ENCODE data around the gene ITIH1. TPM values are rescaled to one million over a fixed set of nuclear protein-coding genes. Genes with fewer than 3 reads are reported as not detected.

Gene ITIH1
- total and polyA plus RNA-seq, 4 donors, result 0.11 to 0.50 (median 0.35) TPM

GRCh38 chr3:52743152-52743551, 34.2 kb upstream of the ITIH1 start:
- no peak overlapping the region for H3K9ac ChIP-seq (ENCODE audit: insufficient read depth in 1 of 2, low read length in 2 of 2)
- no peak overlapping the region for H3K4me3 ChIP-seq
- ATAC-seq (ENCODE audit: insufficient read depth, low FRiP score), result no peak
- H3K27ac ChIP-seq (ENCODE audit: low read depth in 1 of 2, low read length in 1 of 2), result no peak overlapping the region
- TF ChIP-seq CTCF (IDR thresholded peaks at IDR 0.05; ENCODE audit: control extremely low read depth, extremely low read depth), result no peak
- DNase-seq, result no peak
- peaks cover 24 to 44% (median 32%) of the 10 kb centered on the region in 4 donors for H3K36me3 ChIP-seq (ENCODE audit: control insufficient read depth in 4 of 4, insufficient read depth in 4 of 4, low read length in 4 of 4)
- no peaks in the 10 kb centered on the region for H3K9me3 ChIP-seq (ENCODE audit: control insufficient read depth in 4 of 4, insufficient read depth in 3 of 4, low read length in 3 of 4)
- no peaks in the 10 kb centered on the region for H3K27me3 ChIP-seq (ENCODE audit: control insufficient read depth in 3 of 3, insufficient read depth in 3 of 3, low read length in 2 of 3)
- no peaks in the 10 kb centered on the region for H3K4me1 ChIP-seq (ENCODE audit: control insufficient read depth in 5 of 5, insufficient read depth in 5 of 5, low read length in 5 of 5)
- WGBS, 2 donors, result 95 to 97% methylated on average over 5 of the region's 5 CpGs

- Histone ChIP-seq H3K9ac (ENCODE audit: insufficient read depth in 1 of 2, low read length in 2 of 2) (no peak overlapping the region), H3K27ac (ENCODE audit: low read depth in 1 of 2, low read length in 1 of 2) (no peak overlapping the region), H3K4me3 (no peak overlapping the region), H3K4me1 (ENCODE audit: control insufficient read depth in 5 of 5, insufficient read depth in 5 of 5, low read length in 5 of 5) (no peaks in the 10 kb centered on the region), H3K27me3 (ENCODE audit: control insufficient read depth in 3 of 3, insufficient read depth in 3 of 3, low read length in 2 of 3) (no peaks in the 10 kb centered on the region), H3K36me3 (ENCODE audit: control insufficient read depth in 4 of 4, insufficient read depth in 4 of 4, low read length in 4 of 4) (peaks cover 27 to 45% (median 30%) of the 10 kb centered on the region in 4 donors), H3K9me3 (ENCODE audit: control insufficient read depth in 4 of 4, insufficient read depth in 3 of 4, low read length in 3 of 4) (no peaks in the 10 kb centered on the region)
- 92 to 93% methylated on average over 2 of the region's 2 CpGs for WGBS, 2 donors
- DNase-seq (no peak), ATAC-seq (ENCODE audit: insufficient read depth, low FRiP score) (no peak)
- TF ChIP-seq CTCF (IDR thresholded peaks at IDR 0.05; ENCODE audit: control extremely low read depth, extremely low read depth), result no peak
Measured at GRCh38 chr3:52743721-52744120, 33.7 kb upstream of the ITIH1 start.

GRCh38 chr3:52752045-52752660, 25.2 kb upstream of the ITIH1 start:
- no peak for ATAC-seq (ENCODE audit: insufficient read depth, low FRiP score)
- no peak overlapping the region for H3K4me3 ChIP-seq
- H3K4me1 ChIP-seq (ENCODE audit: control insufficient read depth in 5 of 5, insufficient read depth in 5 of 5, low read length in 5 of 5), result no peaks in the 10 kb centered on the region
- no peak overlapping the region for H3K27ac ChIP-seq (ENCODE audit: low read depth in 1 of 2, low read length in 1 of 2)
- H3K9me3 ChIP-seq (ENCODE audit: control insufficient read depth in 4 of 4, insufficient read depth in 3 of 4, low read length in 3 of 4), result no peaks in the 10 kb centered on the region
- peak in 1 of 3 donors; percentile 4 for DNase-seq
- WGBS, 2 donors, result 72 to 82% methylated on average over 3 of the region's 3 CpGs
- H3K36me3 ChIP-seq (ENCODE audit: control insufficient read depth in 4 of 4, insufficient read depth in 4 of 4, low read length in 4 of 4), result peaks cover 16 to 52% (median 35%) of the 10 kb centered on the region in 4 donors
- TF ChIP-seq CTCF (IDR thresholded peaks at IDR 0.05; ENCODE audit: control extremely low read depth, extremely low read depth), result no peak
- H3K9ac ChIP-seq (ENCODE audit: insufficient read depth in 1 of 2, low read length in 2 of 2), result no peak overlapping the region
- H3K27me3 ChIP-seq (ENCODE audit: control insufficient read depth in 3 of 3, insufficient read depth in 3 of 3, low read length in 2 of 3), result no peaks in the 10 kb centered on the region

GRCh38 chr3:52754373-52754772, 23.0 kb upstream of the ITIH1 start:
- WGBS, 2 donors, result 95 to 97% methylated on average over 4 of the region's 4 CpGs

More at GRCh38 chr3:52754373-52754772, 23.0 kb upstream of the ITIH1 start:
- no peaks in the 10 kb centered on the region for H3K27me3 ChIP-seq (ENCODE audit: control insufficient read depth in 3 of 3, insufficient read depth in 3 of 3, low read length in 2 of 3)
- peaks cover 20 to 59% (median 28%) of the 10 kb centered on the region in 4 donors for H3K36me3 ChIP-seq (ENCODE audit: control insufficient read depth in 4 of 4, insufficient read depth in 4 of 4, low read length in 4 of 4)
- H3K9me3 ChIP-seq (ENCODE audit: control insufficient read depth in 4 of 4, insufficient read depth in 3 of 4, low read length in 3 of 4), result no peaks in the 10 kb centered on the region
- H3K4me1 ChIP-seq (ENCODE audit: control insufficient read depth in 5 of 5, insufficient read depth in 5 of 5, low read length in 5 of 5), result no peaks in the 10 kb centered on the region
- no peak for ATAC-seq (ENCODE audit: insufficient read depth, low FRiP score)
- H3K4me3 ChIP-seq, result no peak overlapping the region
- DNase-seq, result no peak
- H3K9ac ChIP-seq (ENCODE audit: insufficient read depth in 1 of 2, low read length in 2 of 2), result no peak overlapping the region
- TF ChIP-seq CTCF (IDR thresholded peaks at IDR 0.05; ENCODE audit: control extremely low read depth, extremely low read depth), result no peak
- no peak overlapping the region for H3K27ac ChIP-seq (ENCODE audit: low read depth in 1 of 2, low read length in 1 of 2)
